Chondrocyte (in vitro differentiated cells): ENCODE results near the gene CHRD. TPM values are rescaled to one million over a fixed set of nuclear protein-coding genes. Genes with fewer than 3 reads are reported as not detected.

ENCODE experiments used
- DNase-seq: peaks from one replicate; pipeline ENCODE4 v3.0.0; 2021; ENCODE audit warnings: mixed read lengths, low spot score
- H3K27ac Mint-ChIP-seq: one replicate; pipeline ENCODE4 v1.8.0; 2021; ENCODE audit warnings: mild to moderate bottlenecking, moderate library complexity, mixed read lengths; ENCODE audit not compliant: unreplicated experiment
- H3K27me3 Mint-ChIP-seq: 2 replicates; pipeline ENCODE4 v1.8.0; 2021; ENCODE audit warnings: low read depth, mixed read lengths
- H3K36me3 Mint-ChIP-seq: 2 replicates; pipeline ENCODE4 v1.8.0; 2021; ENCODE audit warnings: low read depth, mixed read lengths
- H3K4me1 Mint-ChIP-seq: 2 replicates; pipeline ENCODE4 v1.8.0; 2021; ENCODE audit warnings: low read depth, mild to moderate bottlenecking, mixed read lengths
- H3K4me3 Mint-ChIP-seq: one replicate; pipeline ENCODE4 v1.8.0; 2021; ENCODE audit warnings: mild to moderate bottlenecking, moderate library complexity, mixed read lengths; ENCODE audit not compliant: unreplicated experiment
- H3K9me3 Mint-ChIP-seq: 2 replicates; pipeline ENCODE4 v1.8.0; 2021; ENCODE audit warnings: low read depth, mixed read lengths
- CTCF ChIP-seq: fragments of 200-600 bp; sonication (generic); IDR thresholded peaks from 2 replicates; pipeline ENCODE4 v1.5.0; 2021; ENCODE audit warnings: antibody characterized with exemption, mild to moderate bottlenecking, moderate library complexity
- total RNA-seq: library from RNA; stranded (reverse); gene quantifications from 3 replicates; pipeline ENCODE4 v1.2.1, GENCODE V29; 2021

Gene CHRD
- total RNA-seq, 1 donor from 2014 or later = 1.5 TPM

- H3K4me3 Mint-ChIP-seq = no peak overlapping the region
- no peaks in the 10 kb centered on the region for H3K36me3 Mint-ChIP-seq
- H3K9me3 Mint-ChIP-seq = no peaks in the 10 kb centered on the region
- H3K4me1 Mint-ChIP-seq = peaks cover 4% of the 10 kb centered on the region
- peaks cover 11% of the 10 kb centered on the region for H3K27me3 Mint-ChIP-seq
- no peak for TF ChIP-seq CTCF
- H3K27ac Mint-ChIP-seq = no peak overlapping the region
- no peak for DNase-seq
Observed at GRCh38 chr3:184384856-184385422, 5.1 kb downstream of the CHRD start.

- Mint-ChIP-seq H3K27me3 (peaks cover 14% of the 10 kb centered on the region), H3K4me1 (no peaks in the 10 kb centered on the region), H3K9me3 (no peaks in the 10 kb centered on the region), H3K4me3 (no peak overlapping the region), H3K36me3 (no peaks in the 10 kb centered on the region), H3K27ac (no peak overlapping the region)
- DNase-seq = no peak
- TF ChIP-seq CTCF = no peak
Observed at GRCh38 chr3:184386047-184386806, 6.4 kb downstream of the CHRD start.

- no peak for TF ChIP-seq CTCF
- Mint-ChIP-seq H3K36me3 (peaks cover 2% of the 10 kb centered on the region), H3K4me3 (no peak overlapping the region), H3K4me1 (no peaks in the 10 kb centered on the region), H3K27ac (no peak overlapping the region), H3K9me3 (no peaks in the 10 kb centered on the region), H3K27me3 (peaks cover 18% of the 10 kb centered on the region)
- no peak for DNase-seq
Observed at GRCh38 chr3:184387174-184387714, 7.4 kb downstream of the CHRD start.

GRCh38 chr3:184388164-184388935 lies 8.5 kb downstream of the CHRD start:
- no peaks in the 10 kb centered on the region for H3K9me3 Mint-ChIP-seq
- TF ChIP-seq CTCF = no peak
- peak; percentile 33 for DNase-seq
- no peak overlapping the region for H3K27ac Mint-ChIP-seq
- H3K4me3 Mint-ChIP-seq = no peak overlapping the region
- H3K36me3 Mint-ChIP-seq = peaks cover 2% of the 10 kb centered on the region
- peaks cover 16% of the 10 kb centered on the region for H3K27me3 Mint-ChIP-seq
- H3K4me1 Mint-ChIP-seq = no peaks in the 10 kb centered on the region

GRCh38 chr3:184388936-184389230 lies 9.0 kb downstream of the CHRD start:
- Mint-ChIP-seq H3K27me3 (peaks cover 19% of the 10 kb centered on the region), H3K4me1 (no peaks in the 10 kb centered on the region), H3K9me3 (no peaks in the 10 kb centered on the region), H3K27ac (no peak overlapping the region), H3K4me3 (no peak overlapping the region), H3K36me3 (peaks cover 2% of the 10 kb centered on the region)
- no peak for TF ChIP-seq CTCF
- DNase-seq = no peak
